Skeletal muscle tissue (tissue), 4 donors: Measurements from ENCODE around the gene NFIX. TPM values are rescaled to one million over a fixed set of nuclear protein-coding genes. Genes with fewer than 3 reads are reported as not detected.

Experiments used
- H3K27ac ChIP-seq: one replicate; pipeline ENCODE4 v1.7.0; 2013; ENCODE audit warnings: mild to moderate bottlenecking, low read depth, low read length, inconsistent platforms
- H3K27me3 ChIP-seq, 3 donors: one replicate each; pipeline ENCODE4 v1.7.0; 2013; ENCODE audit warnings: low read length in 3 of 3; ENCODE audit not compliant: control insufficient read depth in 3 of 3, insufficient read depth in 3 of 3
- H3K36me3 ChIP-seq, 3 donors: one replicate each; pipeline ENCODE4 v1.7.0; 2013; ENCODE audit warnings: low read length in 3 of 3; ENCODE audit not compliant: control insufficient read depth in 3 of 3, insufficient read depth in 3 of 3
- H3K4me1 ChIP-seq, 3 donors: one replicate each; pipeline ENCODE4 v1.7.0; 2013; ENCODE audit warnings: low read length in 3 of 3, mild to moderate bottlenecking in 3 of 3; ENCODE audit not compliant: control insufficient read depth in 3 of 3, insufficient read depth in 3 of 3
- H3K4me3 ChIP-seq, 3 donors: one replicate each; pipeline ENCODE4 v1.7.0; 2013; ENCODE audit warnings: low read length in 3 of 3
- H3K9ac ChIP-seq, 3 donors: one replicate each; pipeline ENCODE4 v1.7.0; 2013; ENCODE audit warnings: low read length in 3 of 3, mild to moderate bottlenecking in 3 of 3, moderate library complexity in 2 of 3, low read depth in 1 of 3
- H3K9me3 ChIP-seq, 3 donors: one replicate each; pipeline ENCODE4 v1.7.0; 2013; ENCODE audit warnings: low read length in 3 of 3; ENCODE audit not compliant: control insufficient read depth in 3 of 3
- total RNA-seq: library from RNA; depleted of rRNA; stranded (reverse); fragments of >200 nt; gene quantifications from one replicate; pipeline ENCODE4 v1.2.3, GENCODE V29; 2014
- donor health status: Osteomylitis.

Gene NFIX
- total RNA-seq, 1 donor from 2014 or later, result 49.1 TPM

- Histone ChIP-seq H3K4me1 (peaks cover 48 to 54% (median 51%) of the 10 kb centered on the region in 3 donors), H3K4me3 (peak overlapping the region; percentile 93 to 99 (median 96)), H3K36me3 (peaks cover 11 to 19% (median 13%) of the 10 kb centered on the region in 3 donors), H3K9me3 (no peaks in the 10 kb centered on the region), H3K9ac (peak overlapping the region; percentile 87 to 93 (median 91)), H3K27me3 (no peaks in the 10 kb centered on the region), H3K27ac (peak overlapping the region; percentile 75)
Observed at GRCh38 chr19:13117176-13117771, 122.0 kb downstream of the NFIX start.

- peak within 1 kb of the TSS; percentile 75 for H3K27ac ChIP-seq
- H3K4me1 ChIP-seq, result peaks cover 48 to 54% (median 51%) of the 10 kb centered on the region in 3 donors
- no peaks in the 10 kb centered on the region for H3K27me3 ChIP-seq
- H3K36me3 ChIP-seq, result peaks cover 5 to 13% (median 6%) of the 10 kb centered on the region in 3 donors
- H3K9me3 ChIP-seq, result no peaks in the 10 kb centered on the region
- peak within 1 kb of the TSS; percentile 93 to 99 (median 96) for H3K4me3 ChIP-seq
- peak within 1 kb of the TSS; percentile 87 to 93 (median 91) for H3K9ac ChIP-seq
Observed at GRCh38 chr19:13117772-13118423, 122.6 kb downstream of the NFIX start, which contains the start of gene NACC1. NACC1 (plus strand) TSS chr19:13118264; CDS start chr19:13135208, 16,944 bp downstream.

- Histone ChIP-seq H3K9ac (peak overlapping the region; percentile 70 to 81 (median 72)), H3K27me3 (no peaks in the 10 kb centered on the region), H3K27ac (peak overlapping the region; percentile 11), H3K36me3 (peaks cover 3 to 9% (median 4%) of the 10 kb centered on the region in 3 donors), H3K4me1 (peaks cover 48 to 54% (median 51%) of the 10 kb centered on the region in 3 donors), H3K9me3 (no peaks in the 10 kb centered on the region), H3K4me3 (peak overlapping the region; percentile 69 to 81 (median 79))
Observed at GRCh38 chr19:13118424-13119193, 123.3 kb downstream of the NFIX start.

- Histone ChIP-seq H3K27me3 (no peaks in the 10 kb centered on the region), H3K9me3 (no peaks in the 10 kb centered on the region), H3K9ac (peak overlapping the region in 2 of 3 donors; percentile 66 to 72), H3K27ac (peak overlapping the region; percentile 11), H3K36me3 (peaks cover 3 to 6% (median 4%) of the 10 kb centered on the region in 3 donors), H3K4me3 (peak overlapping the region in 2 of 3 donors; percentile 69 to 81), H3K4me1 (peaks cover 48 to 54% (median 51%) of the 10 kb centered on the region in 3 donors)
Observed at GRCh38 chr19:13119627-13120026, 124.4 kb downstream of the NFIX start.

- no peaks in the 10 kb centered on the region for H3K27me3 ChIP-seq
- H3K36me3 ChIP-seq, result peaks cover 3 to 5% (median 4%) of the 10 kb centered on the region in 3 donors
- peak overlapping the region in 1 of 3 donors; percentile 81 for H3K4me3 ChIP-seq
- H3K27ac ChIP-seq, result peak overlapping the region; percentile 11
- no peaks in the 10 kb centered on the region for H3K9me3 ChIP-seq
- peak overlapping the region in 2 of 3 donors; percentile 16 to 43 for H3K9ac ChIP-seq
- peaks cover 46 to 52% (median 51%) of the 10 kb centered on the region in 3 donors for H3K4me1 ChIP-seq
Observed at GRCh38 chr19:13120031-13120430, 124.8 kb downstream of the NFIX start.

GRCh38 chr19:13120817-13121216 lies 125.5 kb downstream of the NFIX start:
- no peak overlapping the region for H3K27ac ChIP-seq
- peaks cover 38 to 44% (median 43%) of the 10 kb centered on the region in 3 donors for H3K4me1 ChIP-seq
- no peak overlapping the region for H3K4me3 ChIP-seq
- H3K9ac ChIP-seq, result peak overlapping the region in 1 of 3 donors; percentile 43
- H3K9me3 ChIP-seq, result no peaks in the 10 kb centered on the region
- H3K36me3 ChIP-seq, result peaks cover 0 to 4% (median 2%) of the 10 kb centered on the region in 3 donors
- H3K27me3 ChIP-seq, result no peaks in the 10 kb centered on the region

GRCh38 chr19:13121551-13122274 lies 126.4 kb downstream of the NFIX start:
- no peak overlapping the region for H3K4me3 ChIP-seq
- H3K27ac ChIP-seq, result no peak overlapping the region

GRCh38 chr19:13122275-13122878 lies 127.1 kb downstream of the NFIX start:
- Histone ChIP-seq H3K36me3 (peaks cover 0 to 4% (median 2%) of the 10 kb centered on the region in 3 donors), H3K9ac (no peak overlapping the region), H3K9me3 (no peaks in the 10 kb centered on the region), H3K4me1 (peaks cover 27 to 33% (median 30%) of the 10 kb centered on the region in 3 donors), H3K27me3 (no peaks in the 10 kb centered on the region), H3K4me3 (no peak overlapping the region), H3K27ac (no peak overlapping the region)

More at GRCh38 chr19:13121551-13122274, 126.4 kb downstream of the NFIX start:
- H3K9ac ChIP-seq, result peak overlapping the region in 2 of 3 donors; percentile 19 to 51
- no peaks in the 10 kb centered on the region for H3K27me3 ChIP-seq
- peaks cover 34 to 38% (median 36%) of the 10 kb centered on the region in 3 donors for H3K4me1 ChIP-seq
- peaks cover 0 to 4% (median 2%) of the 10 kb centered on the region in 3 donors for H3K36me3 ChIP-seq
- no peaks in the 10 kb centered on the region for H3K9me3 ChIP-seq
